ENCODE measurements around the gene VENTX. TPM values are rescaled to one million over a fixed set of nuclear protein-coding genes. Genes with fewer than 3 reads are reported as not detected.
A peak's percentile ranks its signal among the peaks of the same experiment; 100 is the strongest.

The VENTX gene
- total RNA-seq, 1 donor from 2014 or later = 0.13 TPM

- CTCF ChIA-PET = interaction anchor here (0.7 kb wide), 1 partner anchor 86 kb away, joined by 3 read pairs; no protein-coding TSS in a partner anchor
- DNase-seq = no peak
- H3K36me3 Mint-ChIP-seq (ENCODE audit: low read depth) = no peaks in the 10 kb centered on the region
- intact Hi-C loops (cut with micrococcal nuclease) = no loop called here
- ATAC-seq (ENCODE audit: low read depth) = no peak
- peaks cover 39% of the 10 kb centered on the region for H3K27me3 Mint-ChIP-seq
- no peaks in the 10 kb centered on the region for H3K9me3 Mint-ChIP-seq
- POLR2A ChIA-PET = no interaction called here
- peak overlapping the region; percentile 64 for H3K4me3 Mint-ChIP-seq
- no peak overlapping the region for H3K27ac Mint-ChIP-seq
- H3K4me1 Mint-ChIP-seq = peaks cover 25% of the 10 kb centered on the region
- no peak for TF ChIP-seq CTCF (IDR thresholded peaks at IDR 0.05)
Observed at GRCh38 chr10:133229265-133230043, 8.2 kb upstream of the VENTX start.

DNA sequence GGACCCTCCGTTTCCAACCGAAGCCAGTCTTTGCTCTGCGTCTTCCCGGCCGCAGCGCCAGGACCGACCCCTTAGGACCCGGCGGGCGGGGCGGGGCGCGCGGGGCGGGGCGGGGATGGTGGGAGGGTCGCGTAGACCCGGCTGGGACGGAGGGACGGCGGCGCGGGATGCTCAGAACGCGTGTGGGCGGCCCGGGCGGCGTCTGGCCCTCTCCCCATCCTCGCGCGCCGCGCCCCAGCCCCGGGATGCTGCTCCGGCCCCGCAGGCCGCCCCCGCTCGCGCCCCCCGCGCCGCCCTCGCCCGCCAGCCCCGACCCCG lies 7.7 kb upstream of the VENTX start, which contains the start of gene UTF1:
TSS of gene UTF1 (plus strand) at position 174 of the 318 bp plus-strand sequence. CDS start at position 246, 72 bp downstream.
- Mint-ChIP-seq H3K9me3 (no peaks in the 10 kb centered on the region), H3K36me3 (ENCODE audit: low read depth) (no peaks in the 10 kb centered on the region), H3K4me3 (peak within 1 kb of the TSS; percentile 69), H3K4me1 (peaks cover 28% of the 10 kb centered on the region), H3K27me3 (peaks cover 39% of the 10 kb centered on the region), H3K27ac (no peak within 1 kb of the TSS)
- ChIA-PET CTCF (no interaction called here), POLR2A (interaction anchor here (0.9 kb wide), 1 partner anchor 898 kb away, joined by 3 read pairs; the partner anchor contains the start of gene LRRC27)
- no peak for TF ChIP-seq CTCF (IDR thresholded peaks at IDR 0.05)
- no peak for DNase-seq
- intact Hi-C loops (cut with micrococcal nuclease) = no loop called here
- no peak for ATAC-seq (ENCODE audit: low read depth)

DNA sequence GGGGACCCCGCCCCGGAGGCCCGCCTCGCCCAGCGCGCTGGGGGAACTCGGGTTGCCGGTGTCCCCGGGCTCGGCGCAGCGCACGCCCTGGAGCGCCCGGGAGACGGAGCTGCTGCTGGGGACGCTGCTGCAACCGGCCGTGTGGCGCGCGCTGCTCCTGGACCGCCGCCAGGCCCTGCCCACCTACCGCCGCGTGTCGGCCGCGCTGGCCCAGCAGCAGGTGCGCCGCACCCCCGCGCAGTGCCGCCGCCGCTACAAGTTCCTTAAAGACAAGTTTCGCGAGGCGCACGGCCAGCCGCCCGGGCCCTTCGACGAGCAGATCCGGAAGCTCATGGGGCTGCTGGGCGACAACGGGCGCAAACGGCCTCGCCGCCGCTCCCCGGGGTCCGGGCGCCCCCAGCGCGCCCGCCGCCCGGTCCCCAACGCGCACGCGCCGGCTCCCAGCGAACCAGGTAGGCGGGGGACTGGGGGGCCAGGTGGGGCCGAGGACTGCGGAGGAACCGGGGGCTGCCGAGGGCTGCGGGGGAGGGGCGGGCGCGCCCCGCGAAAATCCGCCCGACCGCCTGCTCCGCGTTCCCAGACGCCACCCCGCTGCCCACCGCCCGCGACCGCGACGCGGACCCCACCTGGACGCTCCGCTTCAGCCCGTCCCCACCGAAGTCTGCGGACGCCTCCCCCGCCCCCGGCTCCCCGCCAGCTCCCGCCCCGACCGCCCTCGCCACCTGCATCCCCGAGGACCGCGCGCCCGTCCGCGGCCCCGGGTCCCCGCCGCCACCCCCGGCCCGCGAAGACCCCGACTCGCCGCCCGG lies 7.1 kb upstream of the VENTX start:
- intact Hi-C loops (cut with micrococcal nuclease) = no loop called here
- POLR2A ChIA-PET = interaction anchor here (0.9 kb wide), 1 partner anchor 899 kb away, joined by 3 read pairs; the partner anchor contains the start of gene LRRC27
- peaks cover 28% of the 10 kb centered on the region for H3K4me1 Mint-ChIP-seq
- no peak overlapping the region for H3K27ac Mint-ChIP-seq
- peak overlapping the region; percentile 69 for H3K4me3 Mint-ChIP-seq
- no peak for TF ChIP-seq CTCF (IDR thresholded peaks at IDR 0.05)
- DNase-seq (peak; percentile 53), ATAC-seq (ENCODE audit: low read depth) (peak; percentile 73)
- no peaks in the 10 kb centered on the region for H3K9me3 Mint-ChIP-seq
- CTCF ChIA-PET = no interaction called here
- no peaks in the 10 kb centered on the region for H3K36me3 Mint-ChIP-seq (ENCODE audit: low read depth)
- peaks cover 39% of the 10 kb centered on the region for H3K27me3 Mint-ChIP-seq

GRCh38 chr10:133231244-133231945 lies 6.3 kb upstream of the VENTX start:
- peaks cover 32% of the 10 kb centered on the region for H3K27me3 Mint-ChIP-seq
- H3K36me3 Mint-ChIP-seq (ENCODE audit: low read depth) = no peaks in the 10 kb centered on the region
- ATAC-seq (ENCODE audit: low read depth) (no peak), DNase-seq (no peak)
- no peaks in the 10 kb centered on the region for H3K9me3 Mint-ChIP-seq
- intact Hi-C loops (cut with micrococcal nuclease) = no loop called here
- H3K4me1 Mint-ChIP-seq = peaks cover 24% of the 10 kb centered on the region
- ChIA-PET CTCF (no interaction called here), POLR2A (no interaction called here)
- no peak overlapping the region for H3K27ac Mint-ChIP-seq
- peak overlapping the region; percentile 71 for H3K4me3 Mint-ChIP-seq
- TF ChIP-seq CTCF (IDR thresholded peaks at IDR 0.05) = no peak

All from activated B cell treated with CpG ODN at 0.5 μM for 24 hours (primary cell).